Neural cell (in vitro differentiated cells): Measurements from ENCODE around the gene SFTPA2.
A peak's percentile ranks its signal among the peaks of the same experiment; 100 is the strongest.

ENCODE experiments used
- EZH2 ChIP-seq: fragments of 200-600, 300-800 bp; shearing (Covaris generic), sonication (generic); IDR thresholded peaks from 2 replicates; pipeline ENCODE4 v1.6.1; 2014; ENCODE audit warnings: antibody characterized with exemption, low read length, borderline replicate concordance, mild to moderate bottlenecking; ENCODE audit not compliant: insufficient read depth, poor library complexity, severe bottlenecking
- POLR2AphosphoS5 ChIP-seq: IDR thresholded peaks from 2 replicates; pipeline ENCODE4 v1.6.1; 2012
- TAF1 ChIP-seq: IDR thresholded peaks from 2 replicates; pipeline ENCODE4 v1.6.1; 2012; ENCODE audit warnings: low read depth
- TF ChIP-seq, protein P1 (sequence below): IDR thresholded peaks from 2 replicates; pipeline ENCODE4 v1.6.1; 2012; ENCODE audit warnings: borderline replicate concordance
- TF ChIP-seq, protein P2 (sequence below): fragments of 450-650 bp; IDR thresholded peaks from 2 replicates; pipeline ENCODE4 v1.5.1; 2014; ENCODE audit warnings: antibody characterized with exemption, mild to moderate bottlenecking, moderate library complexity; ENCODE audit not compliant: poor library complexity, severe bottlenecking

DNA sequence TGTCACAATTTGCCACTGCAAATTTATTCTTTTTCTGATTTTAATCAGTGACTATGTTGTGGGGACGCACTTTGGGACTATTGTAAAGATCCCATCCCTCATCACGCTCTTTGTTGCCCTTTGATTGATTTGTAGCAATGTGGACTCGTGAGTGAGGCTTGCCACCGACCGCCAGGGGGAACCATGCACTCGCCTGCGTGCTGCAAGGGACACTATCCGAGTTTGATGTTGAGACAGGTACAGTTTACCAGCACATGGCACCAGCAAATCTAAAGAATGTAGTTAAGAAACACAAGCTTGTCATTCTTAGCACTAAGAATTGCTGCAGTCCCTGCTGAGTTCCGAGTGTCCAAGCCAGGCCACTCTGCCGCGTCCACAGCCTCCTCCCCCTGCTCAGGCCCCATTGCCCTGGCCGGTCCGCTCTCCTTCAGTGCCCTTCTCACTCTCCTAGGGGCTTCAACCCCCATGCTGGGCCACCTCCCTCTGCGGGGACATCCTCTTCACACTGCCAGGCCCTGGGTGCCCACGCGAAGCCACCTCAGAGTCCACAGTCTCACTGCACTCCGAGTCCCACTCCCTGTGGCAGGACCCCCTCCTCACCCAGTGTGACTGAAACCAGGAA, 2.0 kb upstream of the SFTPA2 start:
- TF ChIP-seq, protein P1, sequence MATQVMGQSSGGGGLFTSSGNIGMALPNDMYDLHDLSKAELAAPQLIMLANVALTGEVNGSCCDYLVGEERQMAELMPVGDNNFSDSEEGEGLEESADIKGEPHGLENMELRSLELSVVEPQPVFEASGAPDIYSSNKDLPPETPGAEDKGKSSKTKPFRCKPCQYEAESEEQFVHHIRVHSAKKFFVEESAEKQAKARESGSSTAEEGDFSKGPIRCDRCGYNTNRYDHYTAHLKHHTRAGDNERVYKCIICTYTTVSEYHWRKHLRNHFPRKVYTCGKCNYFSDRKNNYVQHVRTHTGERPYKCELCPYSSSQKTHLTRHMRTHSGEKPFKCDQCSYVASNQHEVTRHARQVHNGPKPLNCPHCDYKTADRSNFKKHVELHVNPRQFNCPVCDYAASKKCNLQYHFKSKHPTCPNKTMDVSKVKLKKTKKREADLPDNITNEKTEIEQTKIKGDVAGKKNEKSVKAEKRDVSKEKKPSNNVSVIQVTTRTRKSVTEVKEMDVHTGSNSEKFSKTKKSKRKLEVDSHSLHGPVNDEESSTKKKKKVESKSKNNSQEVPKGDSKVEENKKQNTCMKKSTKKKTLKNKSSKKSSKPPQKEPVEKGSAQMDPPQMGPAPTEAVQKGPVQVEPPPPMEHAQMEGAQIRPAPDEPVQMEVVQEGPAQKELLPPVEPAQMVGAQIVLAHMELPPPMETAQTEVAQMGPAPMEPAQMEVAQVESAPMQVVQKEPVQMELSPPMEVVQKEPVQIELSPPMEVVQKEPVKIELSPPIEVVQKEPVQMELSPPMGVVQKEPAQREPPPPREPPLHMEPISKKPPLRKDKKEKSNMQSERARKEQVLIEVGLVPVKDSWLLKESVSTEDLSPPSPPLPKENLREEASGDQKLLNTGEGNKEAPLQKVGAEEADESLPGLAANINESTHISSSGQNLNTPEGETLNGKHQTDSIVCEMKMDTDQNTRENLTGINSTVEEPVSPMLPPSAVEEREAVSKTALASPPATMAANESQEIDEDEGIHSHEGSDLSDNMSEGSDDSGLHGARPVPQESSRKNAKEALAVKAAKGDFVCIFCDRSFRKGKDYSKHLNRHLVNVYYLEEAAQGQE, result no peak
- TF ChIP-seq, protein P2, sequence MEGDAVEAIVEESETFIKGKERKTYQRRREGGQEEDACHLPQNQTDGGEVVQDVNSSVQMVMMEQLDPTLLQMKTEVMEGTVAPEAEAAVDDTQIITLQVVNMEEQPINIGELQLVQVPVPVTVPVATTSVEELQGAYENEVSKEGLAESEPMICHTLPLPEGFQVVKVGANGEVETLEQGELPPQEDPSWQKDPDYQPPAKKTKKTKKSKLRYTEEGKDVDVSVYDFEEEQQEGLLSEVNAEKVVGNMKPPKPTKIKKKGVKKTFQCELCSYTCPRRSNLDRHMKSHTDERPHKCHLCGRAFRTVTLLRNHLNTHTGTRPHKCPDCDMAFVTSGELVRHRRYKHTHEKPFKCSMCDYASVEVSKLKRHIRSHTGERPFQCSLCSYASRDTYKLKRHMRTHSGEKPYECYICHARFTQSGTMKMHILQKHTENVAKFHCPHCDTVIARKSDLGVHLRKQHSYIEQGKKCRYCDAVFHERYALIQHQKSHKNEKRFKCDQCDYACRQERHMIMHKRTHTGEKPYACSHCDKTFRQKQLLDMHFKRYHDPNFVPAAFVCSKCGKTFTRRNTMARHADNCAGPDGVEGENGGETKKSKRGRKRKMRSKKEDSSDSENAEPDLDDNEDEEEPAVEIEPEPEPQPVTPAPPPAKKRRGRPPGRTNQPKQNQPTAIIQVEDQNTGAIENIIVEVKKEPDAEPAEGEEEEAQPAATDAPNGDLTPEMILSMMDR, result peak; percentile 74
- TF ChIP-seq TAF1 (no peak), POLR2AphosphoS5 (no peak), EZH2 (no peak)
